ENCODE results near the gene PCMT1. TPM values are rescaled to one million over a fixed set of nuclear protein-coding genes. Genes with fewer than 3 reads are reported as not detected.

PCMT1 gene
- total RNA-seq, 2 experiments from 2014 or later: 117 to 125 TPM

- Histone ChIP-seq H3K9me2 (ENCODE audit: insufficient read depth, low read length) (no peaks in the 10 kb centered on the region), H4K20me1 (ENCODE audit: insufficient read depth, low read length) (no peaks in the 10 kb centered on the region), H3K4me2 (ENCODE audit: low read length) (no peak overlapping the region), H3K9me3 (ENCODE audit: low read length) (no peaks in the 10 kb centered on the region), H3K4me3 (ENCODE audit: low read depth, low read length, poor library complexity, severe bottlenecking) (no peak overlapping the region), H3K79me2 (ENCODE audit: insufficient read depth, low read depth, low read length) (no peaks in the 10 kb centered on the region), H3K4me1 (ENCODE audit: insufficient read depth, low read length, poor library complexity, severe bottlenecking) (no peaks in the 10 kb centered on the region), H3K36me3 (ENCODE audit: insufficient read depth, low read length) (peaks cover 70% of the 10 kb centered on the region), H2AFZ (ENCODE audit: low read length) (no peak overlapping the region), H3K27ac (ENCODE audit: low read depth, low read length, poor library complexity, severe bottlenecking) (no peak overlapping the region)
- CTCF ChIA-PET (ENCODE audit: unreplicated experiment): no interaction called here
- BruUV-seq (replicated peaks): no TSS peak
- intact Hi-C loops (cut with micrococcal nuclease; ENCODE audit: unreplicated experiment): no loop called here
- peak; percentile 7 for DNase-seq (ENCODE audit: low spot score)
- no peak for TF ChIP-seq EZH2phosphoT487 (IDR thresholded peaks at IDR 0.05; ENCODE audit: borderline replicate concordance, low read depth, low read length)
- no peak for TF ChIP-seq CTCF (conservative IDR thresholded peaks at IDR 0.05; ENCODE audit: low read length)
- POLR2A ChIA-PET: interaction anchor here (1.1 to 1.2 kb wide), 2 partner anchors 11 kb away, joined by 3 to 5 read pairs; no protein-coding TSS in a partner anchor
Observed at GRCh38 chr6:149806127-149806526, 56.6 kb downstream of the PCMT1 start.

- ChIA-PET POLR2A (interaction anchor here (0.5 to 1.3 kb wide), 6 partner anchors 13 to 1116 kb away, joined by 3 to 6 read pairs (median 4); partner anchors contain the start of gene PCMT1), CTCF (ENCODE audit: unreplicated experiment) (interaction anchor here (1.7 kb wide), 1 partner anchor 12 kb away, joined by 4 read pairs; no protein-coding TSS in a partner anchor)
- Histone ChIP-seq H3K4me1 (ENCODE audit: insufficient read depth, low read length, poor library complexity, severe bottlenecking) (no peaks in the 10 kb centered on the region), H2AFZ (ENCODE audit: low read length) (no peak overlapping the region), H3K27ac (ENCODE audit: low read depth, low read length, poor library complexity, severe bottlenecking) (no peak overlapping the region), H3K9me2 (ENCODE audit: insufficient read depth, low read length) (no peaks in the 10 kb centered on the region), H3K4me3 (ENCODE audit: low read depth, low read length, poor library complexity, severe bottlenecking) (no peak overlapping the region), H3K79me2 (ENCODE audit: insufficient read depth, low read depth, low read length) (no peaks in the 10 kb centered on the region), H3K36me3 (ENCODE audit: insufficient read depth, low read length) (peaks cover 71% of the 10 kb centered on the region), H3K9me3 (ENCODE audit: low read length) (no peaks in the 10 kb centered on the region), H4K20me1 (ENCODE audit: insufficient read depth, low read length) (no peaks in the 10 kb centered on the region), H3K4me2 (ENCODE audit: low read length) (no peak overlapping the region)
- DNase-seq (ENCODE audit: low spot score): no peak
- intact Hi-C loops (cut with micrococcal nuclease; ENCODE audit: unreplicated experiment): no loop called here
- BruUV-seq (replicated peaks): no TSS peak
- TF ChIP-seq EZH2phosphoT487 (IDR thresholded peaks at IDR 0.05; ENCODE audit: borderline replicate concordance, low read depth, low read length) (no peak), CTCF (conservative IDR thresholded peaks at IDR 0.05; ENCODE audit: low read length) (no peak)
Observed at GRCh38 chr6:149809798-149810197, 60.3 kb downstream of the PCMT1 start.

- no peaks in the 10 kb centered on the region for H3K79me2 ChIP-seq (ENCODE audit: insufficient read depth, low read depth, low read length)
- intact Hi-C loops (cut with micrococcal nuclease; ENCODE audit: unreplicated experiment): no loop called here
Observed at GRCh38 chr6:149813351-149813750, 63.8 kb downstream of the PCMT1 start.

More at GRCh38 chr6:149813351-149813750, 63.8 kb downstream of the PCMT1 start:
- H2AFZ ChIP-seq (ENCODE audit: low read length): no peak overlapping the region
- H4K20me1 ChIP-seq (ENCODE audit: insufficient read depth, low read length): no peaks in the 10 kb centered on the region
- H3K4me1 ChIP-seq (ENCODE audit: insufficient read depth, low read length, poor library complexity, severe bottlenecking): no peaks in the 10 kb centered on the region
- no peak for DNase-seq (ENCODE audit: low spot score)
- no peak overlapping the region for H3K4me3 ChIP-seq (ENCODE audit: low read depth, low read length, poor library complexity, severe bottlenecking)
- no peak overlapping the region for H3K4me2 ChIP-seq (ENCODE audit: low read length)
- H3K27ac ChIP-seq (ENCODE audit: low read depth, low read length, poor library complexity, severe bottlenecking): no peak overlapping the region
- no peaks in the 10 kb centered on the region for H3K9me2 ChIP-seq (ENCODE audit: insufficient read depth, low read length)
- no peaks in the 10 kb centered on the region for H3K9me3 ChIP-seq (ENCODE audit: low read length)
- BruUV-seq (replicated peaks): no TSS peak
- H3K36me3 ChIP-seq (ENCODE audit: insufficient read depth, low read length): peaks cover 51% of the 10 kb centered on the region
- ChIA-PET CTCF (ENCODE audit: unreplicated experiment) (no interaction called here), POLR2A (interaction anchor here (0.6 to 1.3 kb wide), 3 partner anchors 9 to 779 kb away, joined by 3 to 6 read pairs (median 3); no protein-coding TSS in a partner anchor)
- TF ChIP-seq CTCF (conservative IDR thresholded peaks at IDR 0.05; ENCODE audit: low read length): no peak
- TF ChIP-seq EZH2phosphoT487 (IDR thresholded peaks at IDR 0.05; ENCODE audit: borderline replicate concordance, low read depth, low read length): no peak

Measured in OCI-LY7 (cell line).